Endothelial cell of umbilical vein (primary cell): ENCODE results near the gene USP34. TPM values are rescaled to one million over a fixed set of nuclear protein-coding genes. Genes with fewer than 3 reads are reported as not detected.
A peak's percentile ranks its signal among the peaks of the same experiment; 100 is the strongest.
"Not testable (repeated sequence)": the region's sequence is repeated elsewhere in the genome, so short reads cannot be mapped to it uniquely, and the experiment has no call there.

ENCODE experiments used
- BruUV-seq: library from RNA; stranded (reverse); fragments of 400-500 nt; replicated peaks from 2 replicates; lab custom pipeline; 2021; lab: Mats Ljungman, UMichigan
- CTCF ChIA-PET: fragments of 300-600, 350-600 bp; sonication (Branson Sonifier 250); formaldehyde crosslinking; loops from one replicate; lab custom pipeline; 2021; ENCODE audit warnings: antibody characterized with exemption, inconsistent platforms; lab: Charles Lee
- POLR2A ChIA-PET: fragments of 300-600, 350-600 bp; sonication (Branson Sonifier 250); formaldehyde crosslinking; loops from one replicate; lab custom pipeline; 2021; ENCODE audit warnings: antibody characterized with exemption, inconsistent platforms; lab: Charles Lee
- DNase-seq: peaks from one replicate; pipeline ENCODE4 v3.0.0-alpha.2; 2011; ENCODE audit warnings: low read depth, low spot score
- FAIRE-seq: peaks from 2 replicates; lab custom pipeline; 2011; peaks lifted over from hg19 to GRCh38; lab: Jason Lieb, UNC
- H2AFZ ChIP-seq: 2 replicates; pipeline ENCODE4 v1.6.0; 2012; ENCODE audit warnings: low read depth, low read length, control low read depth, inconsistent platforms
- H3K27ac ChIP-seq: 2 replicates; pipeline ENCODE4 v1.5.1; 2011; ENCODE audit warnings: low read depth, mild to moderate bottlenecking, control low read depth, low read length, moderate library complexity; ENCODE audit not compliant: insufficient read depth
- H3K27me3 ChIP-seq, 2 experiments: 2 replicates each; pipeline versions ENCODE4 v1.6.0 to v1.6.1; 2011; ENCODE audit warnings: low read length in 2 of 2, mixed read lengths in 1 of 2; ENCODE audit not compliant: control insufficient read depth in 2 of 2, insufficient read depth in 2 of 2
- H3K36me3 ChIP-seq, 2 experiments: 2 replicates in 1 of 2; 3 replicates in 1 of 2; pipeline ENCODE4 v1.5.1; 2011; ENCODE audit warnings: low read length in 2 of 2, mild to moderate bottlenecking in 1 of 2, moderate library complexity in 1 of 2; ENCODE audit not compliant: control insufficient read depth in 2 of 2, insufficient read depth in 2 of 2; ENCODE audit errors: extremely low read depth in 1 of 2
- H3K4me1 ChIP-seq: 3 replicates; pipeline ENCODE4 v1.5.1; 2011; ENCODE audit warnings: mild to moderate bottlenecking, low read length; ENCODE audit not compliant: control insufficient read depth, insufficient read depth; ENCODE audit errors: extremely low read depth
- H3K4me2 ChIP-seq: 2 replicates; pipeline ENCODE4 v1.6.1; 2011; ENCODE audit warnings: low read length, control low read depth, mixed read lengths; ENCODE audit not compliant: insufficient read depth
- H3K4me3 ChIP-seq, 3 experiments: fragments of 200-600 bp in 1 of 3; sonication (generic), shearing (Covaris generic) in 1 of 3; replicated peaks in 1 of 3; 2 replicates each; pipeline ENCODE4 v1.5.1; 2011 to 2016; ENCODE audit warnings: control low read depth in 3 of 3, low read length in 3 of 3, mild to moderate bottlenecking in 2 of 3, inconsistent platforms in 1 of 3, low read depth in 1 of 3, moderate library complexity in 1 of 3; ENCODE audit not compliant: insufficient read depth in 1 of 3
- H3K79me2 ChIP-seq: 2 replicates; pipeline ENCODE4 v1.6.0; 2012; ENCODE audit warnings: low read length, inconsistent platforms; ENCODE audit not compliant: control insufficient read depth, insufficient read depth
- H3K9ac ChIP-seq: replicated peaks from 2 replicates; pipeline ENCODE3; 2011; ENCODE audit warnings: low read length, control low read depth; ENCODE audit not compliant: insufficient read depth; ENCODE audit errors: extremely low read depth
- H3K9me1 ChIP-seq: replicated peaks from 3 replicates; pipeline ENCODE4 v1.6.0; 2011; ENCODE audit warnings: mild to moderate bottlenecking, low read length; ENCODE audit not compliant: control insufficient read depth, insufficient read depth; ENCODE audit errors: extremely low read depth
- H3K9me3 ChIP-seq: replicated peaks from 2 replicates; pipeline ENCODE4 v1.5.1; 2012; ENCODE audit warnings: low read length, inconsistent platforms; ENCODE audit not compliant: control insufficient read depth, insufficient read depth
- H4K20me1 ChIP-seq: replicated peaks from 2 replicates; pipeline ENCODE3; 2011; ENCODE audit warnings: mild to moderate bottlenecking, low read length; ENCODE audit not compliant: control insufficient read depth, insufficient read depth; ENCODE audit errors: extremely low read depth
- EZH2 ChIP-seq: IDR thresholded peaks from 2 replicates; pipeline ENCODE4 v1.6.1; 2012; ENCODE audit warnings: borderline replicate concordance, low read depth, mild to moderate bottlenecking, moderate library complexity, low read length, inconsistent platforms; ENCODE audit not compliant: severe bottlenecking
- FOS ChIP-seq: IDR thresholded peaks from 2 replicates; pipeline ENCODE4 v1.6.1; 2011; ENCODE audit warnings: mild to moderate bottlenecking, low read length, moderate library complexity, borderline replicate concordance; ENCODE audit not compliant: insufficient read depth
- GATA2 ChIP-seq: IDR thresholded peaks from 2 replicates; pipeline ENCODE4 v1.7.0; 2011; ENCODE audit warnings: low read depth, mild to moderate bottlenecking, moderate library complexity, mixed read lengths, low read length; ENCODE audit not compliant: insufficient read length, insufficient read depth
- JUN ChIP-seq: IDR thresholded peaks from 2 replicates; pipeline ENCODE4 v1.6.1; 2011; ENCODE audit warnings: borderline replicate concordance, low read depth; ENCODE audit not compliant: insufficient read length, insufficient read depth
- MYC ChIP-seq: IDR thresholded peaks from one replicate; pipeline ENCODE4 v1.6.1; 2011; ENCODE audit warnings: mild to moderate bottlenecking, low read depth, low read length
- POLR2A ChIP-seq: IDR thresholded peaks from 2 replicates; pipeline ENCODE4 v1.6.1; 2012; ENCODE audit warnings: low read depth, mild to moderate bottlenecking, control low read depth, low read length
- POLR2AphosphoS5 ChIP-seq: IDR thresholded peaks from 2 replicates; pipeline ENCODE4 v1.6.1; 2012; ENCODE audit warnings: low read depth, mild to moderate bottlenecking, control low read depth, low read length, moderate library complexity; ENCODE audit not compliant: insufficient read depth
- dilution Hi-C: fragments of 300-500 bp; cut with MboI; formaldehyde crosslinking; loops from one replicate; pipeline ENCODE4 v1.15.0; 2019; ENCODE audit warnings: low sequenced_read_pairs; ENCODE audit not compliant: extremely low pct_ligation_motif_present
- intact Hi-C: fragments of 100-400 bp; cut with micrococcal nuclease; formaldehyde crosslinking; loops from one replicate; pipeline ENCODE4 v1.10.0; 2022
- polyA plus RNA-seq, 4 experiments: library from polyadenylated mRNA; depleted of rRNA in 3 of 4; stranded (reverse) in 3 of 4; unstranded in 1 of 4; fragments of >200 nt; gene quantifications; 2 replicates each; pipeline versions ENCODE4 v1.2.1 to v1.2.3, GENCODE V29; 2011 to 2012; ENCODE audit warnings: missing spikeins in 1 of 4
- total RNA-seq: library from RNA; stranded (reverse); gene quantifications from 2 replicates; pipeline ENCODE4 v1.2.3, GENCODE V29; 2021
- TF ChIP-seq, protein P1 (sequence below): IDR thresholded peaks from 2 replicates; pipeline ENCODE4 v1.6.1; 2011; ENCODE audit not compliant: insufficient read depth, insufficient read length
- TF ChIP-seq, protein P2 (sequence below), 2 donors: IDR thresholded peaks; 1 replicate in 1 of 2; 2 replicates in 1 of 2; pipeline ENCODE4 v1.5.1; 2011; ENCODE audit warnings: low read length in 2 of 2, mild to moderate bottlenecking in 2 of 2, moderate library complexity in 2 of 2, control low read depth in 1 of 2, inconsistent platforms in 1 of 2, low read depth in 1 of 2; ENCODE audit not compliant: insufficient read depth in 1 of 2; ENCODE audit errors: extremely low read depth in 1 of 2

USP34 gene
- total and polyA plus RNA-seq, 2 donors (not counting 3 experiments of a cell fraction or from before 2014, with no cell fraction given): 46.3 to 96.9 TPM

DNA sequence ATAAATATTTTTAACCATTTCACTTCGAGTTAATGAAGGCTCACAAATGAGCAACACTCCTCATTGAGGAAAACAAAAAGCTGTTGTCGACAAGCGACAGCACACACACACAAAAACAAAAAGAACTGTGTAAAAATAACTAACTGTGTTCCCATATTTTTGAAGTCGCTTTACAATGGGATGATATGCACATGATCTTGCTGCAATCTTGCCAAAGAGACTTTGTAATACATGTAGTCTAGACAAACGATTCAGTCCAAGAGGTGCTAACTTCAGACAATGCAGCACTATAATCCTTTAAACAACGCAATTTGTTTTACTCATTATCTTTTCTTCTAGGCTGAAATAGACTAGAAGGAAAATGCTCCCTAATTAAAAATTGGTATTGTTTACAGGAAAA lies 7.2 kb upstream of the USP34 start:
- FAIRE-seq (no peak), DNase-seq (no peak)
- peaks cover 4% of the 10 kb centered on the region for H4K20me1 ChIP-seq
- no peak overlapping the region for H3K9ac ChIP-seq
- H3K27me3 ChIP-seq: no peaks in the 10 kb centered on the region
- no peak overlapping the region for H3K4me2 ChIP-seq
- H3K79me2 ChIP-seq: no peaks in the 10 kb centered on the region
- H3K9me3 ChIP-seq: no peaks in the 10 kb centered on the region
- TF ChIP-seq, protein P1, sequence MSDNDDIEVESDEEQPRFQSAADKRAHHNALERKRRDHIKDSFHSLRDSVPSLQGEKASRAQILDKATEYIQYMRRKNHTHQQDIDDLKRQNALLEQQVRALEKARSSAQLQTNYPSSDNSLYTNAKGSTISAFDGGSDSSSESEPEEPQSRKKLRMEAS: no peak
- TF ChIP-seq EZH2 (no peak), POLR2AphosphoS5 (no peak), FOS (no peak), JUN (no peak), GATA2 (no peak), POLR2A (no peak), MYC (no peak)
- TF ChIP-seq, protein P2, sequence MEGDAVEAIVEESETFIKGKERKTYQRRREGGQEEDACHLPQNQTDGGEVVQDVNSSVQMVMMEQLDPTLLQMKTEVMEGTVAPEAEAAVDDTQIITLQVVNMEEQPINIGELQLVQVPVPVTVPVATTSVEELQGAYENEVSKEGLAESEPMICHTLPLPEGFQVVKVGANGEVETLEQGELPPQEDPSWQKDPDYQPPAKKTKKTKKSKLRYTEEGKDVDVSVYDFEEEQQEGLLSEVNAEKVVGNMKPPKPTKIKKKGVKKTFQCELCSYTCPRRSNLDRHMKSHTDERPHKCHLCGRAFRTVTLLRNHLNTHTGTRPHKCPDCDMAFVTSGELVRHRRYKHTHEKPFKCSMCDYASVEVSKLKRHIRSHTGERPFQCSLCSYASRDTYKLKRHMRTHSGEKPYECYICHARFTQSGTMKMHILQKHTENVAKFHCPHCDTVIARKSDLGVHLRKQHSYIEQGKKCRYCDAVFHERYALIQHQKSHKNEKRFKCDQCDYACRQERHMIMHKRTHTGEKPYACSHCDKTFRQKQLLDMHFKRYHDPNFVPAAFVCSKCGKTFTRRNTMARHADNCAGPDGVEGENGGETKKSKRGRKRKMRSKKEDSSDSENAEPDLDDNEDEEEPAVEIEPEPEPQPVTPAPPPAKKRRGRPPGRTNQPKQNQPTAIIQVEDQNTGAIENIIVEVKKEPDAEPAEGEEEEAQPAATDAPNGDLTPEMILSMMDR (IDR thresholded peaks at IDR 0.05; ENCODE audit: extremely low read depth in 1 of 2, insufficient read depth in 1 of 2, low read depth in 1 of 2, low read length in 2 of 2): no peak
- dilution Hi-C loops (no loop called here), intact Hi-C loops (no loop called here)
- no peaks in the 10 kb centered on the region for H3K9me1 ChIP-seq
- no peaks in the 10 kb centered on the region for H3K4me1 ChIP-seq
- CTCF ChIA-PET: no interaction called here
- BruUV-seq: TSS peak; percentile 64
- no peak overlapping the region for H3K27ac ChIP-seq
- no peak overlapping the region for H3K4me3 ChIP-seq
- H3K36me3 ChIP-seq: peaks cover 8 to 23% of the 10 kb centered on the region in 2 experiments
- POLR2A ChIA-PET: no interaction called here
- H2AFZ ChIP-seq: no peak overlapping the region

DNA sequence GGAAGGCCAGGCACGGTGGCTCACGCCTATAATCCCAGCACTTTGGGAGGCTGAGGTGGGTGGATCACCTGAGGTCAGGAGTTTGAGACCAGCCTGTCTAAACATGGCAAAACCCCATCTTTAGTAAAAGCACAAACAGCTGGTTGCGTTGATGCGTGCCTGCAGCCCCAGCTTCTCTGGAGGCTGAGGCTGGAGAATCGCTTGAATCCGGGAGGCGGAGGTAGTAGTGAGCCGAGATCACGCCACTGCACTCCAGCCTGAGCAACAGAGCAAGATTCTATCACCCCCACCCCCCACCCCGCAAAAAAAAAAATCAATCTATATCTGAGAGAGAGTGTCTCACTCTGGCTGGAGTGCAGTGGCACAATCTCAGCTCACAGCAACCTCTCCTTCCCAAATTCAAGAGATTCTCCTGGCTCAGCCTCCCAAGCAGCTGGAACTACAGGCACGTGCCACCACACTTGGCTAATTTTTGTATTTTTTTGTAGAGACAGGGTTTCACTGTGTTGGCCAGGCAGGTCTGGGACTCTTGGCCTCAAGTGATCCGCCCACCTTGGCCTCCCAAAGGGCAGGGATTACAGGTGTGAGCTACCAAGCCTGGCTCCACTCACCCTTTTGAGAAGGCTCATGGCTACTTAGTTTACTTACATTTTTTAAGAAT lies 6.2 kb upstream of the USP34 start:
- H3K4me2 ChIP-seq, H3K79me2 ChIP-seq, POLR2A ChIA-PET, H3K9me3 ChIP-seq, H3K9me1 ChIP-seq, H3K9ac ChIP-seq, H3K27ac ChIP-seq, H3K4me3 ChIP-seq, H3K27me3 ChIP-seq, intact Hi-C loops, CTCF ChIA-PET, H2AFZ ChIP-seq, dilution Hi-C loops, BruUV-seq, H3K4me1 ChIP-seq, H4K20me1 ChIP-seq, DNase-seq, FAIRE-seq: not testable (repeated sequence)
- H3K36me3 ChIP-seq: peaks cover 8 to 23% of the 10 kb centered on the region in 2 experiments
